ENCODE data around the gene MADD.

The MADD gene

GRCh38 chr11:47355283-47356128 is 85.6 kb downstream of the MADD start:
- H3K4me3 ChIP-seq (ENCODE audit: low read depth, low read length), result peak overlapping the region; percentile 22

- no peak overlapping the region for H3K4me3 ChIP-seq (ENCODE audit: low read depth, low read length)
These were observed 86.4 kb downstream of the MADD start for GRCh38 chr11:47356129-47356997.

DNA sequence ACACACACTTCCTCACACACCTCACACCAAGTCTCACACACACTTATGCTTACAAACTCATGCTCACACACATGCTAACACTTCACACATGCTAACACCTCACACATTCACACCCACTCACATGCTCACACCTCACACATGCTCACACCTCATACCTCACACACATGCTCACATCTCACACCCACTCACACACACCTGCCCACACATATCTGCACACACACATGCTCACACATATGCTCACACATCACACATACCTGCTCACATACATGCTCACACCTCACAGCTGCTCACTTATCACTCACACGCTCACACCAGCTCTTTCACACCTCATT is 87.0 kb downstream of the MADD start:
- no peak overlapping the region for H3K4me3 ChIP-seq (ENCODE audit: low read depth, low read length)

GRCh38 chr11:47357985-47358730 is 88.2 kb downstream of the MADD start:
- no peak overlapping the region for H3K4me3 ChIP-seq (ENCODE audit: low read depth, low read length)

DNA sequence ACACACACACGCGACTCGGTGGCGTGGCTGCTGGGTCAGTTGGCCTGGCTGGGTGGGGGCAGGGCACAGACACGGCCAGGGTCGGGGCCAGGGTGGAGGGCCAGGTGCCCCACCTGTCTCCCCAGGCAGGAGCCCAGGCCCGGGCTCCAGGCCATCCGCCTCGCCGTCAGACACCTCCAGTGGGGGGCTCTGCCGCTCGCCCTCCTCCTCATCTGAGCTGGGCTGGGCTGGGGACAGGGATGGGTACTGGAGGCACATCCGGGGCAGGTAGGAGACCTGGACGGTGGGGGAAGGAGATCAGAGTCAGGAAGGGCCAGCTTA is 88.8 kb downstream of the MADD start:
- H3K4me3 ChIP-seq (ENCODE audit: low read depth, low read length), result no peak overlapping the region

- no peak overlapping the region for H3K4me3 ChIP-seq (ENCODE audit: low read depth, low read length)
These were observed 89.2 kb downstream of the MADD start for GRCh38 chr11:47359162-47359561.

DNA sequence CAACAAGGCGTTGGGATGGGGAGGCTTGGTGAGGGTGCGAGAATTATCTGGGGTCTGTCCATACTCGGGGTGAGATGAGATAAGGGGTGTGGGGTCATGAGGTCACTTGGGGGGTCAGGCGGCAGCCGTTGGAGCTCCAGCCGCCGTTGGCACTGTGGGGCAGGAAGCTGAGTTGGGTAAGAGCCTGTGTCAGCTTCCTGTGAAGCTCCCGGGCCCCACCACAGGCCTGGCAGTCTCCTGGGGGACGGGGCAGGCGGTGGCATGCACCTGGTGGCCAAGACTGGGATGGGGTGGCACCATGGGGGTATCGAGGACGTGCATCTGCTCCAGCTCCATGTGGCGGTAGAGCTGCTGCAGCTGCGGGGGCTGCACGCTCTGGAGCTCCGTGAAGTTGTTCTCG is 89.7 kb downstream of the MADD start:
- H3K4me3 ChIP-seq (ENCODE audit: low read depth, low read length), result no peak overlapping the region

GRCh38 chr11:47360341-47360740 is 90.4 kb downstream of the MADD start:
- H3K4me3 ChIP-seq (ENCODE audit: low read depth, low read length), result no peak overlapping the region

DNA sequence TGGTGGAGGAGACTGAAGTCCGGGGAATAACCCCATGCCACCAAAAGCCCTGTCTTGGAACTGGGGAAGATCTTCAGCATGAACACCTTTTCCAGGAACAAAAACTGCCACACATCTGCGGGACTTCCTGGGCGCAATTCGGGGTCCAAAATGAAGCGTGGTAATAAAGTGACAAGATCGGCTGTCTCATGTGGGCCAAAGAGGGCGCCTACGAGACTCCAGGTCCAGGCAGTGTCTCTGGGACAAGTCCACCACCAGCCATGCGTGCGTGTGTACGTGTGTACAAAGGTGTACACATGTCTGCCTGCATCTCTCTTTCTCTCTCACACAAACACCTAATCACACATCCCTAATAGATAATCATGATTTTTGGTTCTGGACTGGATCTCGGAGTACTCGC is 91.5 kb downstream of the MADD start:
- no peak overlapping the region for H3K4me3 ChIP-seq (ENCODE audit: low read depth, low read length)

DNA sequence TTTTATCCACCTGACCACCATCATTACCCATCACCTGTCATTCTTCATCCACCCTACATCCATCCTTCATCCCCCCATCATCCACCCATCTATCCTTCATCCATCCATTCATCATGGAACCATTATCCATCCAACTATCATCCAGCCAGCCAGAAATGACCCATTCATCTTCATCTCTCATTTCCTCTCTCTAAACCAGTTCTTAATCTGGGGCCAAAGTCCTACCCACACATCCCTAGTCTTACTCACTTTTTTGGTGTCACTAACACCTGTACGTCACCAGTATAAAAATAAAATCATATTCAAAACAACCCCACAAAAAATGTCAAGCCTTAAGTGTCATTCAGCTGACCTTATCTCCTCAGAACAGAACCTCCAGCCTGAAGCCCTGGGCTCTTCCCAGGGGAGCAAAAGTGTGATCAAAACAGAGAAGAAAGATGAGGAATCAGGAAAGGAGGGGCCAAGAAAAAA is 96.1 kb downstream of the MADD start:
- no peak overlapping the region for H3K4me3 ChIP-seq (ENCODE audit: low read depth, low read length)

DNA sequence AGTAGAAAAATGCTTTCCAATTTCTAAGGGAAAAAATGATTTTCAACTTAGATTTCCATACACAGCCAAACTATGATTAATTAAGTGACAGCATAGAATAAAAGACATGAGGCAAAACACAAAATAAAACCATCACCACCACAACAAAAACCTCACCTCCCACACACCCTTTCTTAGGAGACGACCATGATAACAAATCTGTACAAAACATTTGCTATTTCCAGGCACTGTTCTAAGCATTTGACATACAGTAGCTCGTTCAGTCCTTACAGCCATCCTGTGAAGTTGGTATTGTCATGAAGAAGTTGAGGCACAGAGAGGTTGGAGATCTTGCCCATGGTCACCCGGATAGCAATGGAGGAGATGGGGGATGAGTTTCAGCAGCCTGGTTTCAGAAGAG is 99.7 kb downstream of the MADD start:
- H3K4me3 ChIP-seq (ENCODE audit: low read depth, low read length), result no peak overlapping the region

- no peak overlapping the region for H3K4me3 ChIP-seq (ENCODE audit: low read depth, low read length)
These were observed 102.5 kb downstream of the MADD start for GRCh38 chr11:47372422-47372821.

DNA sequence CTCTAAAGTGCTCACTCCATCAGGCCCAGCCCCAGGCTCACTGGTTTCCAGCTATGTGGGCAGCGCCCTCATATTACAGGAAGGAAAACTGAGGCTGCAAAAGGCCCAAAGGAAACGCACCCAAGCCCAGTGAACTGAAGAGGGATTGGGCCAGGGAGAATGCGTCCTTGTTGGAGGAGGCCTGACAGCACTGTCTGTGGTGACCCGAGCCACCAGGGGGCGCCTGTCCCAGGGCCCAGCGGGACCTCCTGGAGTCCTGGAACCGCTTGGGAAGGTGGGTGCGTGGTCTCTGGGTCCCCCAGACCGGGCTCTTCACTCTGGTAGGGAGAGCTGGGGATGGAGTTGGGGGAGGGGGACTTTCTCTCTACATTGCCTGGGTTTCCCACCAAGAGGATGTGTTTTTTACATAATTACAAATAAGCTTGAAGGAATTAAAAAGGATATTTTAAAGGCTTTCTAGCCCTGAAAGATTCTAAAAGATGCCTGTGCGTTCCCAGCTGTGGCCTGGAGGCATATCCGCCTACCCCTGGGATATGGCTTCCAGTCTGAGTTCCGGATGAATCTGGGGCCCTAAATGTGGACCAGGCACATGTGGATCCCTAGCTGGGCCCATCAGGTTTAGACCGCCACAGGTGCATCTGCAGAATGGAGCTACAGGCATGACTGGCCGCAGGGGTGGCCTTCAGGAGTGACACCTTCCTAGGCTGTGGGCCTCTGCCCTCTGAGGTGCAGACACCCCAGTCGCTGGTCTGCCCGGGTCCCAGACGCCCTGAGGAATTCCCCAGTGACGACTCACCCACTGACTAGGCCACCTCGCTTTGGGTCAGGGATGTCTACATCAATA is 104.2 kb downstream of the MADD start:
- no peak overlapping the region for H3K4me3 ChIP-seq (ENCODE audit: low read depth, low read length)

DNA sequence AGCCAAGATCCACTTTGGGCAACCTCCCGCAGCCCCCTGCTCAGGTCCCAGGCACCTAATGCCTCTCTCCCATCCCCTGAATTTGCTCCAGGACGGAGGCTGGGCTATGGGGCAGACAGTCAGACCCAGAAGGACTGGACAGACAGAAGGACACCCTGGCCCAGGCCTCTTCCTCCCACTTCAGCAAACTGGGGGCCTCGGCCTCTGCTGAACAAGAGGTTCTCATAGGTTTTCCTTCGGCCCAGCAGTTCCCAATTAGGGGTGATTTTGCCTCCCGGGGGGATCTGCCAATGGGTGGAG is 104.7 kb downstream of the MADD start:
- no peak overlapping the region for H3K4me3 ChIP-seq (ENCODE audit: low read depth, low read length)

GRCh38 chr11:47375020-47375419 is 105.1 kb downstream of the MADD start:
- H3K4me3 ChIP-seq (ENCODE audit: low read depth, low read length), result no peak overlapping the region

GRCh38 chr11:47375546-47376085 is 105.7 kb downstream of the MADD start:
- H3K4me3 ChIP-seq (ENCODE audit: low read depth, low read length), result no peak overlapping the region

GRCh38 chr11:47376107-47376524 is 106.2 kb downstream of the MADD start:
- H3K4me3 ChIP-seq (ENCODE audit: low read depth, low read length), result no peak overlapping the region

GRCh38 chr11:47376525-47377371 is 106.8 kb downstream of the MADD start:
- no peak overlapping the region for H3K4me3 ChIP-seq (ENCODE audit: low read depth, low read length)

GRCh38 chr11:47377571-47378009 is 107.7 kb downstream of the MADD start:
- no peak overlapping the region for H3K4me3 ChIP-seq (ENCODE audit: low read depth, low read length)

Data from iPS-11a (cell line).